ENCODE data around the gene ACSL4.
"Not testable (repeated sequence)": the region's sequence is repeated elsewhere in the genome, so short reads cannot be mapped to it uniquely, and the experiment has no call there.

The ACSL4 gene

DNA sequence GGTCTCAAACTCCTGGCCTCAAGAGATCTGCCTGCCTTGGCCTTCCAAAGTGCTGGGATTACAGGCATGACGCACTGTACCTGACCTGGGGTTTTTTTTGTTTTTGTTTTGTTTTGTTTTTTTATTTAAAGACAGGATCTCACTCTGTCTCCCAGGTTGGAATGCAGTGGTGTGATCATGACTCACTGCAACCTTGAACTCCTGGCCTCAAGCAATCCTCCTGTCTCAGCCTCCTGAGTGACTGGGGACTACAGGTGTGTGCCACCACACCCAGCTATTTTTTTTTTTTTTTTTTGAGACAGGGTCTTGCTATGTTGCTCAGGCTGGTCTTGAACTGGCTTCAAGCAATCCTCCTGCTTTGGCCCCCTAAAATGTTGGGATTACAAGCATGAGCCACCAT is 8.1 kb downstream of the ACSL4 start:
- not testable (repeated sequence) for DNase-seq

DNA sequence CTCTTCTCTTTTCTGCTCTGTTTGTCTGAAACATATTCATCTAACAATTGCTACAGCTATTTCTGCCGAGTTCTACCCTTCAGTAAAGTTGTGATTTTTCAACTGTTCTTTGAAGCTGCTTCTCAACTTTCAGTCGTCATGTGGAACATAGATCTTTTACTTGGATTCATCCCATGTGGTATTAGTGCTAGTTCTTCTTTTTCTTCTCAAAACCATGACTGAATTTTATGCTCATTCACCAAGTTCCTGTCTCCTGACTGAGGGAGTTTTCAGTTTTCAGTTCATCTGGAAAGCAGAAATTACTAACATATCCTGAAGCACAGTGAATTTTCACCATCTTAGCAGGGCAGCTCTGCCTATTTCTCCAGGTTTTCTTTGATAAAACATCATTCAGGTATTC is 12.1 kb downstream of the ACSL4 start:
- no peak for DNase-seq

DNA sequence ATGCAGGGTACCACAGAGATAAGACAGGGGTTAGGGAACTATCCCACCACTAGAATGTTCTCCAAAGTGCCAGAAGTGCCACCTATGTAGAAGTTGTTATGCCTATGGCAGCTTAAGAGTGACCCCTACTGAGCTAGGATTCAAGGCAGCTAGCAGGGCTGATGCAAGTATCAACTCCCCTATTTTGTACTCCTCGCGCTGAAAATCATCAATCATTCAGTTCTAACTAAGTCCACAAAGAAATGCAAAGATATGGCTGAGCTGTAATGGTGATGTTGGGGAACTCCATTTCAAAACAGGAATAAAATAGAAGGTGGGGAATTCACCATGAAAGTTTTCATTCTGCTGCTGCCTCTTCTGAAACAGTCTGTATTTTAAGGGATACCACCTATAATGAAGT is 13.8 kb downstream of the ACSL4 start:
- no peak for DNase-seq

DNA sequence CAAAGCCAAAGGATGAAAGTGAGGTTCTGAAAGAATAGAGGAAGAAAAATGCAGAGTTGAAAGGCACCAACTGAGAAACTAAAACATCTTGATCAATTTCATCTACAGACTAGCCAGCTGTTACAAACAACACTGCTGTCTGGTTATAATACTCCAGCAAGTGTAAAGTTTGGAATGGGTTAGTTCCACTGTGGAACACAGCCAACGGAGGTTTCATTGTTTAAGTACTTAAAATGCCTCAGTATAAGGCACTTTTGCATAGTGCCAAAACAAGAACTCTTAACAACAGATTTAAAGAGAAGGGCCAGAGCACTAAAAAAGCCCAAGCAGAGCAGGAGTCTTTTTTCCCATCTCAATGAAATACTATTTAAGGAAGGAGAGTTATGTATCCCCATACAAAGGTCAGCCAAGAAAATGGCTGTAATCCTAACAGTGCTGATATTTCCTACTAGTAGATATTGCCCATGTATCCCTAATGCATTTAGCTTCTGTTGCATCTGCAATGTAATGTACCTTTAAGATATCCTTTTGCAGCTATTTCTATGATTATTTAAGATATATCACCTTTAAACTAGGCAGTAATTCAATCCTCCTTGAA is 16.5 kb downstream of the ACSL4 start:
- DNase-seq, result no peak

DNA sequence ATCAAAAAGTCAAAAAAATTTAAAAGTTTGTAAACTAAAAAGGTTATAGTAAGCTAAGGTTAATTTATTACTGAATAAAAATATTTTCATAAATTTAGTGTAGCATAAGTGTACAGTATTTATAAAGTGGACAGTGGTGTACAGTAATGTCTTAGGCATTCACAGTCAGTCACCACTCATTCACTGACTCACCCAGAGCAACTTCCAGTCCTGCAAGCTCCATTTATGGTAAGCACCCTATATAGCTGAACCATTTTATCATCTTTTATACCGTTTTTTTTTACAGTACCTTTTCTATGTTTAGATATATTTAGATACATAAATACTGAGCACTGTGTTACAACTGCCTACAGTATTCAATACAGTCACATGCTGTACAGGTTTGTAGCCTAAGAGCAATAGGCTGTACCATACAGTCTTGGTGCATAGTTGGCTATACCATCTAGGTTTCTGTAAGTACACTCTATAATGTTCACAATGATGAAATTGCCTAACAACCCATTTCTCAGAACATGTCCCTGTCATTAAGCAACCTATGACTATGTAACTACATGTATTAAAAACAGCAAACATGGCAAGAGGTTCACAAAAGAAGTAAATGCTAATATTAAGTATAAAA is 18.6 kb downstream of the ACSL4 start:
- no peak for DNase-seq

DNA sequence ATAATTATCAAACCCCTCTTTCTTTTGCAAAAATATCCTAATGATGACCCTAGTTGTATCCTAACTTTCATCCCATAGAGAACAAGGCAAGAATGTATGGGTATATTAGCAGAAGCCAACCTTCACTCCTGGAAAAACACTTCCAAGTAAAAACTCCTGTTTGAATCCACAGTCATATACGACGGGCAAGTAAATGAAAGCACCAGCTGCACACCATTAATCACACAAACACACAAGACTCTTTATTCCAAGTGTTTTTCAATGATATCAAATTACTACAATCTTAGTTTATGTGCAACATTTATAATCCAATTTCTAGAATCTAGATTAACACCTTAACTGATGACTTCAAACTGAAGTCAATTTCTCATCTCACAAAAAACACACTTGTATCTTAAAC is 22.9 kb downstream of the ACSL4 start:
- no peak for DNase-seq

DNA sequence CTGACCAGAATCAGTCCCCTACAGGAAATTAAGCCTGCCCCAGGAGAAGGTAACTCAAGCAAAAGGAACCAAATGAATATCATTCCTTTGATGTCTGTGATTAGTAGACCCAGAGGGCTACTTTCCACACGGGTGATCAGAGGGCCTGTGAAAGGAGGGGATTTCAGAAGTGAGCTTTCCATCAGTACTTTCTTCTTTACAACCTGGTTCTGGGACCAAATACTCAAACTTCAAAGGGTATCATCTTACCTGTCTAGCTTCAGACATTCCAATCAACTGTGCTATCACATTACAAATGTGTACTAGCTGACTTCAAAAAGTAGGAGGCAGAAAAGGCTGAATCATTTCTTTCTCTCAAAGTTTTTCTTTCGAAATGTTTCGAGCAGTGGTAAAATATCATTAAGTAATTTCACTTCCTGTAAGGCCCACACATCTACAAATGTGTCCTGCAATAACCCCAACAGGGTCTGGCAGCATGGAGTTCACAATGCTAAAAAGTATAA is 23.9 kb downstream of the ACSL4 start:
- no peak for DNase-seq

DNA sequence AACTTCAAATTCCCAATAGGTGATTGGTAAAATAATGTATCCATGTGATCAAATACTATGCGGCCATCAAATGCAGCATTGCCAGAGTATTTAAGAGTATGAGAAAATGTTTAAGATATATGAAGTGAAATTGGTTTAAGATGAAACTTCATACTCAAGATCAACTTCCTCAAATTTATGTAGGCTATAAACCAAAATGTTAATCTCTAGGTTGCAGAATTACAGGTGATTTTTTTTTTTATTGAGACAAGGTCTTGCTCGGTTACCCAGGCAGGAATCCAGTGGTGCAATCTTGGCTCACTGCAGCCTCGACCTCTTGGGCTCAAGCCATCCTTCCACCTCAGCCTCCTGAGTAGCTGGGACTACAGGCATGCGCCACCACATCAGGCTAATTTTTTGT is 25.3 kb downstream of the ACSL4 start:
- no peak for DNase-seq

DNA sequence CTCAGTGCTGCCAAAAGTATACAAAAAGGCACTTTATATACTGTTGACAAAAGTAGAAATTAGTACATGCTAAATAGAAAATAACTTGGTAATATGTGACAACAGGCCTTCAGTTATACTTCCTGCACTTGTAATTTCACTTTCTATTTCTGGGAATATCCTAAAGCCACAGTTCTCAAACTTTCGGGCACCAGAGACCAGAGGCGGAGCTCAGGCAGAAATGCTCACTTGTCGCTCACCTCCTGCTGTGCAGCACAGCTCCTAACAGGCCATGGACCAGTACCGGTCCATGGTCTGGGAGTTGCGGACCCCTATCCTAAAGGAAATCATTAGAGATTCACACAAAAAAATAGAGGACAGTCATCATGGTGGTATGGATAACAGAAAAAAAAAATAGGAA is 25.7 kb downstream of the ACSL4 start:
- no peak for DNase-seq

DNA sequence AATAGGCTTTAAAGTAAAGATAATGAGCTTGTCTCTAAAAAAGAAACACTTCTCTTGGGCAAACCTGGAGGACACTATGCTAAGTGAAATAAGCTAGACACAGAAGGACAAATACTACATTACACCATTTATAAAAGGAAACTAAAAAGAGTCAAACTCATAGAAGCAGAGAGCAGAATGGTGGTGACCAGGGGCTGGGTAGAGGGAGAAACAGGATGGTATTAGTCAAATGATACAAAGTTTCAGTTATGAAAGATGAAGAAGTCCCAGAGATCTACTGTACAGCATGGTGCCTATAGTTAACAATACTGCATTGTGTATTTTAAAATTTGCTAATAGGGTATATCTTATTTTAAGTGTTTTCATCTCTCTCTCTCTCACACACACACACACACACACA is 28.5 kb downstream of the ACSL4 start:
- no peak for DNase-seq

DNA sequence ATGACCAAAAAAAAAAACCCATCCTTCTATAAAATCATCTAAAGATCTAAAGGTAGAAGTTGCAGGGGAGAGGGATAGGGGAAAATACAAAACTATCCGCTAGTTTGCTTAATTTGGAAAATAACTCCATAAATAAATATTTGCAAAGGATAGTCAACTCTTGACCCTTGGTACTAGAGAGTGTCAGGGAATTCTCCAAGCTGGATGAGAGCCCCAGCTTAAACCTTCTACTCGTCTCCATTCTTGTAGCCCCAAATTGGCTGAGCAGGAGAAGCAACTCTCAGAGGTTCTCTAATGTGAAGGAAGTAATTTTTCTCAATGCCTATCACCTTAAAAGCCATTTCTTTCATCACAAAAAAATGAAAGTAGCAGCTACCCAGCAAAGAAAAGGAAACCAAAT is 35.2 kb downstream of the ACSL4 start:
- no peak for DNase-seq

DNA sequence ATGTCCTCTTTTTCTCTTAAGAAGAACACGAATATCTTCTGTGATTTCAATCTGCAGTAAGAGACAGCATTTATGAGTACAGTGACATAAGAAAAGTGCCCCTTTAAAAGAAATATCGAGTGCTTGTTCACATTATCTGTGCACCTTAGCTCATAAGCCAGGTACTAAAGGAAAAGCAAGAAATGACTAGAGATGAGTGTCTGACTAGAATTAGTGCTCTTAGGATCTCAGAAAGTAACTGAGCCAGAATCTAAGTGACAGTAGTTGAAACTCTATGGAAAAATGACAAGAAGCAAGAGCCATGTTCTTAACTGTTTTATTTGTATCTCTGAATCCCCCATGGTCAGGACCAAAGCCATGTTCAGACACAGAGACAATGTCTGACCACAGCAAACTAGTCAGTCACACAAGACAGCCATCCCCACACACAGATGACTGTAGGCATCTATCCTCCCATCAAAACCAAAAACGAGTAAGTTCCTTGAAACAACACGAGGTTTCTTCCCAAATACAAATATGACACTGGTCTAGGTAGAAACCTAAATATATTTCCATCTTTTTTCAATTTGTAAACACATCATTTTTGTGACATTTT is 36.8 kb downstream of the ACSL4 start:
- DNase-seq, result no peak

DNA sequence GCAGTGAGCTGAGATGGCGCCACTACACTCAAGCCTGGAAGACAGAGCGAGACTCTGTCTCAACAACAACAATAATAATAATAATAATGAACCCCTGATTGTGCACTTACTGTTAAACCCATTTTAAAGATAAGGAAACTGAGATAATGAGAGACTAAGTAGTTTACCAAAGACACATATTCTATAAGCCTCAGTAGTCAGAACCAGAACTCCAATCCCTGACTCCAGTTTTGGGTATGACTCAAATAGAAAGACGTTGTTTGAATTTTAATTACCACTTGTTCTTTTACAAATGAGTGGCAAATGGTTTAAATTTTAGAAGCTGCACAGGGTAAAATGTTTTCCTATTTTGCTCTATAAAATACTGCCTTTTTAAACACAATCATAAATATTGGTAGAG is 37.4 kb downstream of the ACSL4 start:
- no peak for DNase-seq

DNA sequence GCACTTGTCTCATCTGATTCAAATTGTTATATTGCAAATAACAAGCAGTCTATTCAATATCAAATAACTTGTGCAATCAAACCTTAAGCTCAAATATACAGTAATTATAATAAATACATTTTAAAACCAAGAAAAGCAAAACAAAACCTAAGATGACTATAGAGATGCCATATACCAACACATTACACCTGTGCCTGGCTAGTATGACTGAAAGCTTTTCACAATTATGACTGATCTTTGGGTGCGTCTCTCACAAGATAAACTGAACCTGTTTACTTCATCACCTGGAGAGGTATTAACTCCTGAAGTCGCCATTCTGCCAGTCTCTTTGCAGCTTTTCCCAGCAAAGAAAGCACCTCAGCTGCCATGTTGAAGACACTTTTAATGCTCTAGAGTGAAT is 41.3 kb downstream of the ACSL4 start:
- no peak for DNase-seq

DNA sequence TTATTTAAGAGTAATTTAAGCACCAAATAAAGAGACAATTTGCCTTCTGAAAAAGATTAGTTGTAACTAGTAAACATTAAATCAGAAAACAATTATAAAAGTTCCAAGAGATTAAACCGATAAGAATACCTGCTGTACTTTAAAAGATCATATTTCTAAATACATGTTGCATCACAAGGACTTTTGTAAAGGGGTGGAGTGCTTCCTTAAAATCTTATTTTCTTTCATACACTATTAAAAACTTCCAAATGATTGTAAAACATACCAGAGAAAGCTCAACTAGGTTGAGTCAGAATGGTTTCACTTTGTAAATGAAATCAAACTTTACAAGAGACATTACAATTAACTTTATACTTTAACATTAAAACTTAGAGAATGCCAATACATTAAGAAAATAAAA is 41.8 kb downstream of the ACSL4 start:
- DNase-seq, result no peak

DNA sequence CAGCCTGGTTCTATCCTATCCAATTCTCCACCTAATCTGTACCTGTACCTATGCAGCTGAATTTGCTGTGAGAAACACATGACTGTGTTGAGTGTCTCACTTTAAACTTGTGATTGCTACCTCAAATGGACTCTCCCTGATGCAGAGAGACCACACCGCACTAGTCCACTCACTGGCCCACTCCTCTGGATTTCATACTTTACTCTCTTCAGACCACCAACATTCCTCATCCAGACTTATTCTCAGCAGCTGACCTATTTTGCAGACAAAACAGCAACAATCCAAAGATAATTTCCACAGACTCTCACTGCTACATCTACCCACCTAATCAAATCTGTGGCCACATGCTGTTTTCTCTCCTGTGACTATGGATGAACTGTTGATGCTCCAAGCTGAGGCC is 45.2 kb downstream of the ACSL4 start:
- DNase-seq, result no peak

DNA sequence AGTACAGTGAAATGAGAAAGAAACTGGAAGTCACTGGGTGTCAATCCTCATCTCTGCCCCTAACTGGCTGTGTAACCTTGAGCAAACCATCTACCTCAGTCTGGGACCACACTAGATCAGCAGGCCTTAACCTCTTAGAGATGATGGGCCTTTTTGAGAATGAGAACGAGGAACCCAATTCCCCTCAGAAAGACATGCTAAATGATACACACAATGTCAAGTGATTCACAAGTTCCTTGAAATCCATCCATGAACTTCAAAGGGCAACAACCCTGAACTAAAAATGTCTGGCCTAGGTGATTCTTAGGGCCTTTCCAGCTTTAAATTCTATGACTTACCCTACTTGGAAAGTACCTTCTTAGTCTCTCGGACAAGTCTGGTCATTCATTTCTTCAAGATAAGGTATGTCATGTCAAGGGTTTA is 47.4 kb downstream of the ACSL4 start:
- DNase-seq, result no peak

DNA sequence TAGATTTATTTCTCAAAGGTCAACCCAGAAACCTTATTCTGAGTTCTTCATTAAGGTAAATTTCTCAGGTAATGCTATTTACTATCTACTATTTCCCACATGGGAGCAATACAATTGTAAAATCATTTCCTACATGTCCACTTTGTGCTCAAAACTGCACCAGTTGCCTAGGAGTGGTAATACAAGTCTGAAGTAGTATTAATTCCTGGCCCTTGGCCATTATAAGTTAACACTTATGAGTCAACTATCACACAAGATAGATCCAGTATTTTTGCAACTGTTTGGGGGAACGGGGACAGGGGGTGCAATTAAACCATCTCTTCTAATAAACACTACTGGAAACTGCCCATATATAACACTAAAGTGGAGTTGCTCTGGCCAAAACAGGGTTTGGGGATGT is 48.9 kb downstream of the ACSL4 start:
- no peak for DNase-seq

DNA sequence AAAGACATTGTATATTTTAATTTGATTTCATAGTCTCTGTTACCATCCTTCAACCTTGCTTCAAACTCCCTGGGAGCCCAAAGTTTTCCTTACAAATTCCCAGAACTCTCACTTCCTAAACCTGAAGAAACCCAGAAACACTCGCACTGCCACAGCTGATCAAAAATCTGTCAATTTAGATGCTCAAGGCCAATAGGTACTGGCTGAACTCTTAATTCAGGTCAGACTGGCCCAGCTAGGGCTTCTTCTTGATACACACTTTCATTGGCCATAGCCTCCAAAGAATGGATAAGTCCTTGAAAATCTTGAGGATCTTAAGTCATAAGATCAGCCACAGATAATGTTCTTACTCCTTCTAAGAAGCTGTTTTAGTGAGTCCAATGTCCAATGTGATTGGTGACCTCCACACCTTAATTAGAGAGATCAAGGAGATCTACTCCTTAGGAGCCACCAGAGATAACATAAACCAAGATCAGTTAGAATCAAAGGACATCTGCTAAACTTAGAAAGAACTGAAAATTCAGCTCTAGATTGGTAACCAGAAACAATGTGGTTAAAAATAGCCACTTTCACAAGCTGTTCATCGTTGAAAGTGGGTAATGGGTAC is 51.5 kb downstream of the ACSL4 start:
- DNase-seq, result no peak

DNA sequence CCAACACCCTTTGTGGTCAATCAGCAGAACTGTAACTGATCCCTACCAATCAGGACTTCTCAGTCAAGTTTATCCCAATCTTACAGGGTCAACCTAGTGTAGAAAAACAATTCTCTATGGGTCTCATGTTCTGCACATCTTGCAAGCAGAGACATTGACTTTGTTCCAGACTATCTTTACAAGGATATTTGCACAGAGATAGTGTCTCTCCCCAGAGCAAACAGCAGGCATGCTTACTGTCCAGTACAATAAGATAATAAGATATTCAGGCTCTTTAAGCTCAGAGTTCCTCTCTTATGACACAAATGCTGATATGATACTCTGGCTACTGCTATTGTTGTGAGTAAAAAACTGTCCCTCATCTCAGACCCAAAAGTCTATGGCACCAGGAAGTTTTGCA is 53.2 kb downstream of the ACSL4 start:
- DNase-seq, result no peak

DNA sequence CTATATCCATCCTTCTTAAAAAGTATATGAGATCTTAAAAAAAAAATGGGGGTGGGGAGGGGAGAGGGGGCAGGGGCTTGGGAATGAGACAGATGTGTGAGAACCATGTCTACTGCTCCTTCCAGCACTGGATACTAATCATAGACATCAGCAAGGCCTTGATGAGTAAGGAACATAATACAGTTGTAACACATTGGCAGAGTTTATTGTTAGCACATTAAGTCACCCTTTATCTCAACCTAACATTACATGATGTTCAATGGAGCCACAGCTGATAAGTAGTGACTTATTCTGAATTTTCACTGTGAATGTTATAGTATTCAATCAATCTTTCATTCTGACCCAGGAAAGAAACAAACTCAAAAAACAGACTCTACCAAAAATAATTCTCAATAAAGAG is 60.8 kb downstream of the ACSL4 start:
- no peak for DNase-seq

DNA sequence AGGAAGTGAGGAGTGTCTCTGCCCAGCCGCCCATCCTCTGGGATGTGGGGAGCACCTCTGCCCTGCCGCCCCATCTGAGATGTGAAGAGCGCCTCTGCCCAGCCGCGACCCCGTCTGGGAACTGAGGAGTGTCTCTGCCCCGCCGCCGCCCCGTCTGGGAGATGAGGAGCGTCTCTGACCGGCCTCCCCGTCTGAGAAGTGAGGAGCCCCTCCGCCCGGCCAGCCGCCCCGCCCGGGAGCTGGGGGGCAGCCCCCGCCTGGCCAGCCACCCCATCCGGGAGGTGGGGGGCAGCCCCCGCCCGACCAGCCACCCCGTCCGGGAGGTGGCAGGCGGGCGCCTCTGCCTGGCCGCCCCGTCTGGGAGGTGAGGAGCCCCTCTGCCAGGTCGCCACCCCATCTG is 61.9 kb downstream of the ACSL4 start:
- DNase-seq, result not testable (repeated sequence)

DNA sequence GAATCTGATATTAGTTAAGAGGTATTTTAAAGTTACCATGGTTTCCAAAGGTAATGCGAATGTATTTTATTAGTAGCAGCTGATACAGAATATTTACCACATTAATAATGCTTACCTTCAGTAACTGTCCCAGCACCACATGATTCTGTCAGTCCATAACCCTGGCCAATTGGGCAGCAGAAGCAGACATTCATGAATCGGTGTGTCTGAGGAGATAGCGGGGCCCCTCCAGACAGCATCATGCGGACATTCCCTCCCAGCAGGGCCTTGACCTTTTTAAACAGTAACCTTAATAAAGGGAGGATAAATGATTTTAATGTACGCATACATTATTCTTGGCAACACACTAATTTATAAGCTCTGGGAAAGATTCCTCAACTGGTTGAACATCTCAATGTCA is 65.1 kb downstream of the ACSL4 start:
- no peak for DNase-seq

DNA sequence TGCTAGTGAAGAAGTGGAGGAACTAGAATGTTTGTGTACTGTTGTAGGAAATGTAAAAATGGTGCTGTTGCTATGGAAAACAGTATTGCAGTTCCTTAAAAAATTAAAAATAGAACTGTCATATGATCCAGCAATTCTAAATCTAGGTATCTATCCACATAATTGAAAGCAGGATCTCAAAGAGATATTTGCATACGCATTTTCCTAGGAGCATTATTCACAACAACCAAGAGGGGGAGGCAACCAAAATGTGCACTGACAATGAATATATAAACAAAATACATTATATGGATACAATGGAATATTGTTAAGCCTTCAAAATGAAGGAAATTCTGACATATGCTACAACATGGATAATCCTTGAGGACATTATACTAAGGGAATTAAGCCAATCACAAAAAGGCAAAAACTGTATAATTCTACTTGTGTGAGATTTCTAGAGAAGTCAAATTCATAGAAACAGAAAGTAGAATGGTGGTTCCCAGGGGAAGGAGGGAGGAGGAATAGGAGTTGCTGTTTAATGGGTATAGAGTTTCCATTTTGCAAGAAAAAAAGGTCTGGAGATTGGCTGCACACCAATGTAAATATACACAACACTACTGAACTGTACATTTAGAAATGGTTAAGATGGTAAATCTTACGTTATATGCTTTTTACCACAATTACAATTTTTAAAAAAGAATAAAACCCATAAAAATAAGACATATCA is 72.5 kb downstream of the ACSL4 start:
- DNase-seq, result no peak

All from activated naive CD4-positive, alpha-beta T cell treated with anti-CD3 and anti-CD28 coated beads, Interleukin-2, amount 50 U/mL, for 16 hours (primary cell).